GM18507 (cell line): ENCODE measurements around the gene SLC36A2.

Source experiments
- DNase-seq: peaks from one replicate; pipeline ENCODE4 v3.0.0; 2011; ENCODE audit warnings: low read depth; ENCODE audit not compliant: insufficient read length; ENCODE audit errors: extremely low spot score
- FAIRE-seq: peaks from 2 replicates; lab custom pipeline; 2011; peaks lifted over from hg19 to GRCh38; lab: Jason Lieb, UNC

Gene SLC36A2

GRCh38 chr5:151293624-151294023 is 53.7 kb downstream of the SLC36A2 start:
- FAIRE-seq (no peak), DNase-seq (no peak)

- FAIRE-seq: peak; percentile 51
- DNase-seq: no peak
These were observed 59.2 kb downstream of the SLC36A2 start for GRCh38 chr5:151288180-151288579.

- FAIRE-seq (no peak), DNase-seq (no peak)
These were observed 61.1 kb downstream of the SLC36A2 start for GRCh38 chr5:151286246-151286645.

GRCh38 chr5:151285683-151286082 is 61.7 kb downstream of the SLC36A2 start:
- DNase-seq (no peak), FAIRE-seq (no peak)

GRCh38 chr5:151284392-151284967 is 62.9 kb downstream of the SLC36A2 start:
- no peak for FAIRE-seq
- no peak for DNase-seq

GRCh38 chr5:151283120-151283825 is 64.1 kb downstream of the SLC36A2 start:
- DNase-seq (no peak), FAIRE-seq (no peak)

GRCh38 chr5:151281001-151281639 is 66.2 kb downstream of the SLC36A2 start:
- no peak for FAIRE-seq

GRCh38 chr5:151280443-151280842 is 66.9 kb downstream of the SLC36A2 start:
- FAIRE-seq (no peak), DNase-seq (no peak)

More at GRCh38 chr5:151281001-151281639, 66.2 kb downstream of the SLC36A2 start:
- no peak for DNase-seq

- no peak for DNase-seq
- FAIRE-seq: no peak
These were observed 68.5 kb downstream of the SLC36A2 start for GRCh38 chr5:151278845-151279244.

- DNase-seq (no peak), FAIRE-seq (no peak)
These were observed 71.6 kb downstream of the SLC36A2 start for GRCh38 chr5:151275803-151276202.

GRCh38 chr5:151274666-151275065 is 72.7 kb downstream of the SLC36A2 start:
- DNase-seq (no peak), FAIRE-seq (no peak)

GRCh38 chr5:151271336-151271735 is 76.0 kb downstream of the SLC36A2 start:
- no peak for DNase-seq
- no peak for FAIRE-seq

- FAIRE-seq: peak; percentile 76
- DNase-seq: no peak
These were observed 76.8 kb downstream of the SLC36A2 start for GRCh38 chr5:151270599-151270998.

GRCh38 chr5:151267491-151268260 is 79.7 kb downstream of the SLC36A2 start:
- no peak for DNase-seq
- no peak for FAIRE-seq
